HCEC 1CT (cell line): ENCODE measurements around the gene HCCS.
A peak's percentile ranks its signal among the peaks of the same experiment; 100 is the strongest.
"Not testable (repeated sequence)": the region's sequence is repeated elsewhere in the genome, so short reads cannot be mapped to it uniquely, and the experiment has no call there.

Experiments used
- DNase-seq: peaks from one replicate; pipeline ENCODE4 v3.0.0-alpha.2; 2017

The HCCS gene

DNA sequence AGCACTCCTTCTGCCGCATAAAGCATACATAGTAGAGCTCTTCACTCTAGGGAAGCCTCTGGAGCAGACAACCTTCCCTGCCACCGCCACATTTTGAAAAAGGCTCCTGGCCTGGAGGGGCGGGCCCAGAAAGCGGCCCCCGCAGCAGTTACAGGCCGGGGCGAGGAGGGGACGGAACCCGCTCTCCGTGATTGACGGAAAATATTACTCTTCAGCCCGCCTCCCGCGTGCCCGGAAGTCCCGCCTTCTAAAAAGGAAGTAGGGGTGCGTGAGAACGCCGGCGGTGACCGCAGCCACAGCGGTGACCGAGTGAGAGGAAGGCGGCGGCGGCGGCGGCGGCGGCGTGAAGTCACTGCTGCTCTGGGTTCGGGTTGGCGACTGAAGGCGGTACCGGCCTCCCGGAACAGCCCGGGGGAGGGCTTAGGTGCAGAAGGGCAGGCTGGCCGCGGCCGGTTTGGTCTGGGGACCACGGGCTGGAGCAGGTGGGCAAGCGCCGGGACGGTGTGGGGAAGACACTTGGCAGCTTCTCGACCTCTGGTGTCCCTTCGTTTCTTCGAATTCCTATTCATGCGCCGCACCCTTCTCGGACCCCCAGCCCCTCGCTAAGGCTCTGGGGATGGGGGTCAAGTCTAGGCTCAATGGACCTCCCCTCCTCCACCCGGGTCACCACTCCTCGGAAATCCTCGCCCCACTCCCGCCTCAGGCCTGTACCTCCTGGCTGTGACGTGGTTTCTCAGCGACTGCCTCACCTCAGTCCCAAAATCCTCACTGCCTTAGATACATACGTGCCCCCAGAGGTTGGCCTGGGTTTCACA, at the start of gene HCCS:
Gene HCCS, plus strand, starts transcription at position 296 of the 815 bp plus-strand sequence. CDS start 729 bp downstream, outside the sequence.
- DNase-seq = peak; percentile 74

DNA sequence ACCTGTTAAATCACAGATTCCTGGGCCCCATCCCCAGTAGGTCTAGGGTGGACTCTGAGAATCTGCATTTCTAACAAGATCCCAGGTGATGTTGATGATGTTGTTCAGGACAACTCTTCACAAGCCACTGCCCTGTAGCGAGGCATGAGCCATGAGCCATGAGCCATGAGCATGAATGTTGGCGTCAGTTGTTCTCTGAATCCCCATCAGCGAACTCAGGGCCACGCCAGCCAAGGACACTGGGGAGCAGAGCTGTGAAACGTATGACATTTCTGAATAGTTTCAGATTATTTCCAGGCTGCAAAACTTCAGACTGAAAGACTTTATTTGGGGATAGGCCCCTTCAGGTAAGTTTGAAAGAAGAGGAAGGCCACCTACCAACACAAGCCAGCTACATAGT, 46.9 kb upstream of the HCCS start:
- DNase-seq = no peak

DNA sequence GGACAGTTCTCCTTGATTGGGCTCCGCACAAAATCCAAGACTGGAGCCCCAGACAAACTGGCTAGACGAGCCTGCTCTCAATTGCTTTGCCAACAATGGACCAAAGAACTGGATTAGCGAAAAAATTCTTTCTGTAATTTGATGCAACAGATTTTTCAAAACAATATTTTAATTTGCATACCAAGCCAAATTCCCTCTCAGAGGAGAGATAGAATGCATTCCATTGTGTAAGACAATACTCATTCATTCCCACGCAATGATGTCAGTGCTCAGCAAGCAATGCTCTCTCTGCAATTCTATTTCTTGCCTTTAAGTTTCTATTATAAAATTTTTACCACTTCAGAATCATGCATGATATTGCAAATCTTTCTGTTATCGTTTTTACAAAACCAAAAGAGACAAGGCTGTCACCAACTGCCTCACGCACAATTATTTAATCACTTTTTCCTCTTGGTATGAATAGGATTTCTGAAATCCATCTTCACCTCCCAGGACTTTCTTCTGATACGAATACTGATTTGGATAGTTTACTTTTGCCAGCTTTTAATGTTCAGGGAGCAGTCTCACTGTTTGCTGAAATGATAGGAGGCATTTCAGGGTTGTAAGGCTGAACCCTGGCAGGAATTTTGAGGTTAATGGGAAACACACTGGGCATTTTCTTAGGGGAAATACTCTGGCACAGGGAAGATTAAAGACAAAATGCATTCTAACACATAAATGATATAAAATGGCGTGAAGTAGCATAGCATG, 46.1 kb upstream of the HCCS start:
- DNase-seq = peak; percentile 72

DNA sequence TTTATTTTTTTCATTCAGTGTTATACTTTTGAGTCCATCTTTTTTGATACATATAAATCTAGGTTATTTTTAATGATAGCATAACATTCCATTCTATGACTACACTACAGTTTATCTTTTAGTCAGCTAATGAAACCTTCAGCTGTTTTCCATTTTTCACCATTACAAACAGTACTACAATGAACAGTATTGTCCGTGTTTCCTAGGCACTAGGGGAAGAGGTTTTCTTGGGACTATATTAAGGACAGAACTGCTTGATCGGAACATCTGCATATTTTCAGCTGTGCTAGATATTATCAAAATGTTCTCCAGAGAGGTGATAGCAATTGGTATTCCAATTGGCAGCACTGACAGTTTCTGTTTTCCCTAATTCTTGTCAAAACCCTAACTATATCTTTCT, 44.3 kb upstream of the HCCS start:
- DNase-seq = no peak

DNA sequence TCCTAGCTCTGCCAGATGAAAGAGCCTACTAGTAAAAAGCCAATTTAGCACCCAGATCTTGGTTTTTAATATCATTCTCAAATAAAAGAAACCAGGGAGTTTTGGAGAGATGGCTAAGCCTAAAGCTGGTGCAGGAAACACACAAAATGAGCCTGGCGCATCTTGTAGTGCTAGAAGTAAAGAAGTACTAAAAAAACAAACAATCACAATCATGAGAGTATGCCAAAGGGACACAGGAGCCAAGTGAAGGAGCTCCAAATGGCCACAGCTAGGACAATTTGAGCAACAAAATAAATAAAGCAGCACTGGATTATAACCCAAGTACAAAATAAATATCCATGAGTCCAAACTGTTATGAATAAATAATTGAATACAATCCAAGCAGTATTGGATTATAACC, 37.8 kb upstream of the HCCS start:
- DNase-seq = no peak

DNA sequence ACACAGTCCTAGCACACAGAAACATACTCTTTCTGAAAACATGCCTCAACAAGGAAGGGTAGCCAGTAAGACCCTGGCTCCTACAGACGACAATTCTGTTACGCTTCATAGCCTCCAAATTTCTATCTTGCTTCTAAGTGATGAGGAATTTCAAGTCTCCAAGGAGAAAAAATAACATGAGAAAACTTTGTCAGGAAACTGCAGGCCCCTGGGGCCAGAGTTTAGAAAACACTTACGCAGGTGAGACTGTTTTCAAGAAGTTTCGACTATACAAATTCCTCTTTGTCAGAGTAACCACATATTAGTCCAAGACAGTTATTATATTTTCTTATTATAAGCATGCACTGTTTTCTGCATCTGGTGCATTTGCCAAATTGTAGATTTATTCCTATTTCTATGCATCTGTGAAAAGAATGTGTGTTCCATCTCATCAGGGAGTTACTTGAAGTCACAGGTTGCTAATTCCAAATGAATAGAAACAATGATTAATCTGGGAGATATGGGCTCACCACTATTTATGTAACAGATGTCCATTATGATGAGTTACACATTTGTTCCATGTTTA, 30.3 kb upstream of the HCCS start:
- peak; percentile 6 for DNase-seq

DNA sequence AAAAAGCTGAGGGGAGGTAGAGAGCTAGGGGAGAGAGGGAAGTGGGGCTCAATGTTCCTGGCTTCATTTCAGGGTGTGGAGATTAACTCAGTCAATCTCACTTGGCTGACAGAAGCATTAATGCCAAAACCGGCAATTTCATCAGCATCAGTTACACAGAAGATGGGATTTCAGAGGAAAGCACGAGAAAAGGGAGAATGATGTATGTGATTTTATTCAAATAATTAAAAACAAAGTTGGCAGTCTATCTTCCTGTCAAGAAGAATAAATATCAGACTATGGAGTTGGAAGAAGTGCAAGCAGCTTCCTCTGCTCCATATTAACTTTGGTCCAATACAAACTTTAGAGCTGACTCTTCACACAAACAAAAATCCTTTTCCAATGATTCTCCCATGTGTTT, 29.6 kb upstream of the HCCS start:
- DNase-seq = no peak

DNA sequence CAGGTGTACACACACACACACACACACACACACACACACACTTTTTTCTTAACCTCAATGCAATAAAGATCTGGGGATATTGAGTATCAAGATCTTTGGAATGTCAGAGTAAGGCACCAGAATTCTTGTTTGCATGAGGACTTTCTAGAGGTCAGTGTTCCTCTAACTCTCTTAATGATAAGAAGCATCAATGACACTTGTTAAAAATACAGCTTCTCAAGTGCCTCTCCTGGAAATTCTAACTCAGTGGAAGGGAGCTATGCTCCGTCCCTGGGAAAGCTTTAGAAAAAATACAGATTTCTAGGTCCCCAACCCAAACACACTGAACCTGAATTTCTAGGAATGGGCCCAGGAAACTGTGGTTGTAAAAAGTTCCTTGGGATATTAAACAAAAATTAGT, 25.8 kb upstream of the HCCS start:
- DNase-seq = no peak

DNA sequence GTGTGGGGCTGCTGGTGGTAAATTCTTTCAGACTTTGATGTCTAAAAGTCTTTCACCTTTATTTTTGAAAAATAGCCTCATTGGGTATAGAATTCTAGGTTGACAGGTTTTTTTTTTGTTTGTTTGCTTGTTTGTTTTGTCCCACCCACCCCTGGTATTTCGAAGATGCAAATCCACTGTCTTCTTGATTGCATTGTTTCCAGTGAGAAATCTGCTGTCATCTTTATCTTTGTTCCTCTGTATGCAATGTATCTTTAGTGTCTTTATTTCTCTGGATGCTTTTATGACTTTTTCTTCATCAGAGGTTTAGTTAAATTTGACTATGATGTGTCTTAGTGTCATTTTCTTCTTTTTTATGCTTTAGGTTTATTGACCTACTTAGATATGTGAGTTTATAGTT, 21.3 kb upstream of the HCCS start:
- DNase-seq = no peak

DNA sequence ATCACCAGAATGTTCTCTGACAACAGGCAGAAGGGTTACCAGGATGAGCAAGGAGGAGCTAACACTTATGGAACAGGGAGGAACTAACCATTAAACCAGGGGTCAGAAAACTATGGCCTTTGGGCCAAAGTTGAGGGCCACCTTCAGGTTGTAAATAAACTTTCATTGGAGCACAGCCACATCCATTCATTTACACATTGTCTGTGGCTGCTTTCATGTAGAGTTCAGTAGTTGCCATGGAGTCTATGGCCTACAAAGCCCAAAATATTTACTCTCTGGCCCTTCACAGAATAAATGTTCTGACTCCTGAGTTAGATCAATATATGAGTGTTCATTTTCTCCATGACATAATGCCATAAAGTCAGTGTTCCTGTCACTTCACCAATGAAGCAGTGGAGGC, 13.2 kb upstream of the HCCS start:
- DNase-seq = no peak

DNA sequence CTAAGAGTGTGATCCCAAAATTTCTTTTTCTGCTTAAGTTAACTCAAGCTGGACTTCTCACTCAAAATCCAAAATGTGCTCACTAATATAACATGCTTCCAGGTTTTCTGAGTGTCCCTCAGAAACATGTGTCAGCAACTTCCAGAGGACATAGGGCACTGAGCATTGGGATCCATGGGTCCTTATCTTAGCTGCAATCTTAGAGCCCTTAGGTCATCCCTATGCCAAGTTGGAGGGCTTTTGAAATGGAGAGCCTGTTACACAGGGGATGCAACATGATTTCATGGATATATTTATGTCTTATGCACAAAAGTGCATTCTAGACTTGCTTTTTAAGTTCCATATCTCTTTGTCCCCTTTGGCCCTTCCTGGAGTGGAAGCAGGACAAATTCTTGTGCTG, 11.7 kb upstream of the HCCS start:
- DNase-seq = no peak

DNA sequence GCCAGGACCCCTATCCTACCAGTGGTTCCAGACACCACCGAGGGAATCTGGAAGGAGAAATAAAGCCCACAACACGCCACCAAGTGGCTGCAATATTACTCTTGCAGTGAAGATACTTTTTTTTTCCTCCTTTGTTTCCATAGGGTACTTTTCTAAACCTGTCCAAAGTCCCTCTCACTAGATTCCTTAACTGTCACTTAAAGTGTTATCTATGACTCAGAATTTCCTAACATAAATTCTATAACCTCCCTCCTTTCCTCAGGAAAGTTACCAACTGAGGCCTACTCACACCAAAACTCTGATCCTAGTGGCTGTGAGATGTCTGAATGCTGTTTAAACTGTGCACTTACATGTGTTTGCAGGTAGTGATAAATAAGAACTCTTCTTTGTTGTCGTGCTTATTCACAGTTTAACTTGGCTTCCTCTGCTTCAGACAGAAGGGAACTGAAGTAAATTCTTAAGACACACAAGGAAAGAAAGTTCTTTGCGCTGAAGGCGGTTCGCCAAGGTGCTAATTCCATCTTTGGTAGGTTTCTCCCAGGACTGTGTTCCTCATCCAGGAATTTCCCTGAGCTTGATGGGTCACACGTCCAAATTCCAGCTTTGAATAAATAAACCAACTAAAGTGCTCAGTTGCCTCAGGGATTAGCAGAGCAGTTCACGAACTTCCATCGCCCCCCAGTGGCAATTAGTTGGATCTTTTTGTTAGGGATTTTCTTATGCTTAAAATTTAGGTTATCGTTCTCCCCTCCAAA, 10.7 kb upstream of the HCCS start:
- peak; percentile 64 for DNase-seq

DNA sequence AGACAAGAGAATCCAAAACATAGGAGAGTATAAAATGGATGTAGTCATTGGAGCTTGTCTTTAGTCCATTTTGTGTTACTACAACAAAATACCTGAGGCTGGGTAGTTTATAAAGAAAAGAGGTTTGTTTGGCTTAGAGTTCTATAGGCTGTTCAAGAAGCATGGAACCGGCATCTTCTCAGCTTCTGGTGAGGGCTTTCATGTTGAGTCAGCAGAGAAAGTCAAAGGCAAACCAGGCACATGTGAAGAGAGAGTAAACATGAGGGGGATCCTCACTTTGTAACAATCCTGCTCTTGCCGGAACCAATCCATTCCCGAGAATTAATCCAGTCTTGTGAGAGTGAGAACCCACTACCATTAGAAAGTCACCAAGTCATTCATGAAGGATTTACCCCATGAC, 8.1 kb upstream of the HCCS start:
- no peak for DNase-seq

DNA sequence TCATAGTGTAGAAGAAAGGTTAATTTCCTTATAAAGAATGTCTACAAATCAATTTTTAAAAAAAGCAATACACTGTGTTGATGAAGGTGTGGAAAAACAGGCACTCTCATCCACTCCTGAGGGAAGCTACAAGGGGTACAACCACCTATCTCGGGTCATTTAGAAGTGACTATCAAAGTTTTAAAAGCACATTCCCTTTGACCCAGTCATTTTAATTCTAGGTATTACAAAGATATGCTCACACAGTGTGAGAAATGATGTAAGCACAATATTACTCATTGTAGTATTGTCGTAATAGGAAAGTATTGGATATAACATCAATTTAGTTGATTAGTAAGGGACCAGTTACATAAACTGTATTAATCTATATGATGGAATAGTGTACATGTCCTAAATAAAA, 7.4 kb upstream of the HCCS start:
- no peak for DNase-seq

DNA sequence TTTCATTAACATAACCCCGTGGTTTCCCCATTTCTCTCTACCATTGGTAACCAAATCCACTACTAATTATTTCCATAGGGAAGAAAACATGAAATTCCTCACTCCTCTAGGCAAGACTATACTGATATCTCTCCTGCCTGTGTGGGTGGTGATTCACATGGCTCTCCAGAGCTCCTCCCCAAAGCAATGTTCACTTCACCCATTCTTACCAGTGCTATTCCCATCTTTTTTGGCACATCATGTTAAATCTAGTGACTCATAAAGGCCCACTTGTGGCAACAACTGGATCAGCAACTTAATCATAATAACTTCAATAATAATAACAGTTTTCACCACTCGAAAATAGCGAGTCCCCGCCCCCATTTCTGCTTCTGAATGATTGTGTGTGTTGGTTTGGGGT, 6.1 kb upstream of the HCCS start:
- DNase-seq = peak; percentile 50

DNA sequence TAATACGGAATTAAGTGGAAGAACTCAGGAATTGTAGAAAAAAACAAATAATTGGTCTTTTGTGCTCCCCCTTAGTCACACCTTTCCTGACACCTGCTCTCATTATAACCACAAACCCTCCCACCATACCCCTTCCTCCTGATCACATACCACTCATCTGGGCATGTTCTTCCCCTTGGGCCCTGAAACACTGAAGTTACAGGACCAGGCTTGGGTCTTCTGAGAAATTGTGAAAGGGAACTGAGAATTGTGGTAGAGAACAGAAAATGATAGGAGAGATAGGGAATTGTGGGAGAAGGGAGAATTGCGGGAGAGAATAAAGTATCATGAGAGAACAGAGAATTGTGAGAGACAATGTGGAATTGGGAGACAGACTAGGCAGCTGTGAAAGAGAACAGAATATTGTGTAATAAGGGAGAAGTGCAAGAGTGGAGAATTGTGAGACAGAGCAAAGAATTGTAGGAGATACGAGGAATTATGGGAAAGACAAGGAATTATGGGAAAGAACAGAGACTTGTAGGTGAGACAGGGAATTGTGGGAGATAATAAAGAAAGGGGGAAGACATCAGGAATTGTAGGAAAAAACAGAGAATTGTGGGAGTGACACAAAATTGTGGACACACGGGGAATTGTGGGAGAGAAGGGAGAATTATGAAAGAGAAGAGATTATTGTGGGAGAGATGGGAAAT, 2.7 kb upstream of the HCCS start:
- DNase-seq = no peak

DNA sequence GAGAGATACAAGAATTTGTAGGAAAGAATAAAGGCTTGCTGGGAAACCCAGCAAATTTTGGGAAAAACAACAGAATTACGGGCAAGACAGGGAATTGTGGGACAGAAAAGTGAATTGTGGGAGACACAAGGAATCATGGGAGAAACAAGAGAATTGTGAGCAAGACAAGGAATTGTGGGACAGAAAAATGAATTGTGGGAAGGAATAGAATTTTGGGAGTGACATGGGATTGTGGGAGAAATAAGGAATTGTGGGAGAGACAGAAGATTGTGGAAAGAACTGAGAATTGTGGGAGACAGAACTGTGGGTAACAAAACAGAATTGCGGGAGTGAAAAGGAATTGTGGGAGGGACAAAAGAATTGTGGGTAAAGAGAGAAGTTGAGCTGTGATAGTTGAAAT, 1.2 kb upstream of the HCCS start:
- DNase-seq = no peak

DNA sequence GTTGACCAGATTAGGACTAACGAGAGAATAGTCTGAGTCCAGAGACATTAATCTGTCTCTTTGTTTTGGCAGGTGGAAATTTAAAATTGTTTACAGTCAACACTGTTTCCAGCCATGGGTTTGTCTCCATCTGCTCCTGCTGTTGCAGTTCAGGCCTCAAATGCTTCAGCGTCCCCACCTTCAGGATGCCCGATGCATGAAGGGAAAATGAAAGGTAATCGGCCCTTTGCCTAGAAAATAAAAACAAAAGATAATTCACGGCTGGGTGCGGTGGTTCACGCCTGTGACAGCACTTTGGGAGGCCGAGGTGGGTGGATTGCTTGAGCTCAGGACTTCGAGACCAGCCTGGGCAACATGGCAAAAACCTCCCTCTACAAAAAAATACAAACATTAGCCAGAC, 815 bp downstream of the HCCS start:
- no peak for DNase-seq

DNA sequence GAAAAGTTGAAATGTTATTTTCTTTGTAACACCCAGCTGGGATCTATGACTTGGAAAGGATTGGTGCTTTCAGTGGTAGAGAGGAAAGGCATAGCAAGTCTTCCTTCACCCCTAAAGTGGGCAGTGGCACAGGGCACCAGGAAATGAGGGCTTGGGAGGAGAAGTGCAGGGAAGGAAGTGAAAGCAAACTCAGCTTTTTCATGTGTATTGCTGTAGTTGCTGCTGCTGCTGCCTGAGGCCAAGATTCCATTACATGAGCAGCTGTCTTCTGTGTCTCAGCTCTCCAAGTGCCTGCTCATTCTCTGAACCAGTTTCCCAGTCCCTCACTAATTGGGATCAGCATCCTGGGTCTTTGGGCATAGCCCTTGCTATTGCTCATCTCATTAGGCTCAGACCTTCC, 2.6 kb downstream of the HCCS start:
- DNase-seq = no peak

DNA sequence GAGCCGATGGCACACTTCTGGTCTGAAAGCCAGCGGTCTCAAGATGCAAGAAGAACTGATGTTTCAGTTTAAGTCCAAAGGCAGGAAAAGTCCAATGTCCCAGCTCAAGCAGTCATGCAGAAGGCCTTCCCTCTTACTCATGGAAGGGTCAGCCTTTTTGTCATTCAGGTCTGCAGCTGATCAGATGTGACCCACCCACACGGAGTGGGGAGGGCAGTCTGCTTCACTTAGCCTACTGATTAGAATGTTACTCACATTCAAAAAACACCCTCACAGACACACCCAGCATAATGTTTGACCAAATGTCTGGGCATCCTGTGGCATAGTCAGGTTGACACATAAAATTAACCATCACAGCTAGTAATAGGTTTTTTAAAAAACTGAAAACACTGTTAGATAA, 6.6 kb downstream of the HCCS start:
- DNase-seq = no peak

DNA sequence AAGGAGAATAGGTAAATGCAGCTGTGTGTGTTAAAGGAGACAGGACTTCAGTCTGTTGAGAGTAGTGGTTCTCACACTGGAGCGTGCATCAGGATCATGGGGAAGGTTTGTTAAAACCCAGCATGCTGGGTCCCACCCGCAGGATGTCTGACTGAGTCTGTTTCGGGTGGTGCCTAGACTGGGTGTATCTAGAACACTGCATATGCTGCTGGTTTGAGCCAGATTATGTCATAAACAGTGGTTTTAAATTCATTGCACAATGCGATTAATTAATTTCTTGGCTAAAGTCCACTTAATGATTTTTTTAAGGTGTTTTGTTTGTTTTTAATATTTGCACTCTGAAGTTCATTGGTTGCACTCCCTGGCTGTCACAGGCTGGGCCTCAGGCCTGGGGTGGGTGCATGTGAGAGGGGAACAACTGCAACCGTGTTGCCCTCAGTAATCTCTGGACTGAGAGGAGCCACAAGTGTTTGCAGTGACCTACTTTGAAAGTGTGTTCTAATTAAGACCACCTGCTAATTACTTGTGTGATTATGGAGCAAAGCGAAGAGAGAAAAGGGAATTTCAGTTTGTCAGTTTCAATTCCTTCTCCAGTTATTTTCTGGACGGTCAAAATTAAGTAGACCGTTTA, 8.3 kb downstream of the HCCS start:
- DNase-seq = no peak

DNA sequence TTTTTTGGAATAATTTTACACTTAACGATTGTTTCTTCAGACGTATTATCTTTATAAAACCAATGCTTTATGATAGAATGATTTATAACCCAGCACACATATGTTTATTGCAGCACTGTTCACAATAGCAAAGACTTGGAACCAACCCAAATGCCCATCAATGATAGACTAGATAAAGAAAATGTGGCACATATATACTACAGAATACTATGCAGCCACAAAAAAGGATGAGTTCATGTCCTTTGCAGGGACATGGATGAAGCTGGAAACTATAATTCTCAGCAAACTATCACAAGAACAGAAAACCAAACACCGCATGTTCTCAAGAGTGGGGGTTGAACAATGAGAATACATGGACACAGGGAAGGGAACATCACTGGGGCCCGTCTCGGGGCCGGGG, 12.0 kb downstream of the HCCS start:
- DNase-seq = not testable (repeated sequence)
